Ectodermal cell (in vitro differentiated cells): ENCODE data around the gene PARN.
"Not testable (repeated sequence)": the region's sequence is repeated elsewhere in the genome, so short reads cannot be mapped to it uniquely, and the experiment has no call there.

ENCODE experiments used
- H3K27ac ChIP-seq: 2 replicates; pipeline ENCODE4 v1.7.0; 2013; ENCODE audit warnings: mild to moderate bottlenecking, low read depth, low read length; ENCODE audit not compliant: insufficient read depth, poor library complexity, severe bottlenecking
- H3K27me3 ChIP-seq: 2 replicates; pipeline ENCODE4 v1.7.0; 2013; ENCODE audit warnings: mild to moderate bottlenecking, low read length; ENCODE audit not compliant: insufficient read depth, control insufficient read depth, poor library complexity, severe bottlenecking
- H3K36me3 ChIP-seq: one replicate; pipeline ENCODE4 v1.7.0; 2013; ENCODE audit warnings: low read length; ENCODE audit not compliant: control insufficient read depth, insufficient read depth
- H3K4me1 ChIP-seq: one replicate; pipeline ENCODE4 v1.7.0; 2013; ENCODE audit warnings: low read length; ENCODE audit not compliant: control insufficient read depth, insufficient read depth
- H3K4me3 ChIP-seq: 2 replicates; pipeline ENCODE4 v1.7.0; 2013; ENCODE audit warnings: low read depth, low read length, control low read depth; ENCODE audit not compliant: insufficient read depth
- H3K9me3 ChIP-seq: 2 replicates; pipeline ENCODE4 v1.7.0; 2013; ENCODE audit warnings: mild to moderate bottlenecking, low read length, moderate library complexity; ENCODE audit not compliant: control insufficient read depth
- WGBS, 2 experiments: methylation state at CpG; one replicate each; pipeline ENCODE4 v1.1.7; 2013; ENCODE audit warnings: missing lambda C conversion rate in 2 of 2; 5-methylcytosine and 5-hydroxymethylcytosine counted together

PARN gene

GRCh38 chr16:14407786-14408399 lies 222.2 kb downstream of the PARN start:
- no peaks in the 10 kb centered on the region for H3K4me1 ChIP-seq
- H3K9me3 ChIP-seq, result no peaks in the 10 kb centered on the region
- H3K27me3 ChIP-seq, result no peaks in the 10 kb centered on the region
- no peak overlapping the region for H3K27ac ChIP-seq
- WGBS, 2 experiments, result 89 to 91% methylated on average over 2 of the region's 2 CpGs
- no peaks in the 10 kb centered on the region for H3K36me3 ChIP-seq
- no peak overlapping the region for H3K4me3 ChIP-seq

- Histone ChIP-seq H3K9me3 (no peaks in the 10 kb centered on the region), H3K4me3 (no peak overlapping the region), H3K4me1 (no peaks in the 10 kb centered on the region), H3K27ac (no peak overlapping the region), H3K27me3 (no peaks in the 10 kb centered on the region), H3K36me3 (no peaks in the 10 kb centered on the region)
- WGBS, 2 experiments, result 80 to 83% methylated on average over 43 of the region's 43 CpGs
These were observed 224.2 kb downstream of the PARN start for GRCh38 chr16:14405611-14406537.

GRCh38 chr16:14403001-14403389 lies 227.1 kb downstream of the PARN start:
- not testable (repeated sequence) for H3K36me3 ChIP-seq, H3K27me3 ChIP-seq, H3K27ac ChIP-seq, H3K4me3 ChIP-seq, H3K9me3 ChIP-seq, H3K4me1 ChIP-seq
- 86 to 90% methylated on average over 8 of the region's 8 CpGs for WGBS, 2 experiments

GRCh38 chr16:14402114-14403000 lies 227.7 kb downstream of the PARN start:
- H3K27me3 ChIP-seq, H3K4me1 ChIP-seq, H3K27ac ChIP-seq, H3K9me3 ChIP-seq, H3K4me3 ChIP-seq, H3K36me3 ChIP-seq: not testable (repeated sequence)
- 91 to 92% methylated on average over 15 of the region's 15 CpGs for WGBS, 2 experiments

GRCh38 chr16:14401711-14402061 lies 228.4 kb downstream of the PARN start:
- H3K4me3 ChIP-seq, H3K4me1 ChIP-seq, H3K27me3 ChIP-seq, H3K9me3 ChIP-seq, H3K27ac ChIP-seq, H3K36me3 ChIP-seq: not testable (repeated sequence)
- WGBS, 2 experiments, result 83% methylated on average over 7 of the region's 8 CpGs

GRCh38 chr16:14400978-14401710 lies 228.9 kb downstream of the PARN start:
- 89% methylated on average over 12 of the region's 12 CpGs for WGBS, 2 experiments
- not testable (repeated sequence) for H3K4me3 ChIP-seq, H3K9me3 ChIP-seq, H3K27me3 ChIP-seq, H3K27ac ChIP-seq, H3K36me3 ChIP-seq, H3K4me1 ChIP-seq

GRCh38 chr16:14400285-14400977 lies 229.6 kb downstream of the PARN start:
- 93 to 95% methylated on average over 23 of the region's 23 CpGs for WGBS, 2 experiments
- no peaks in the 10 kb centered on the region for H3K9me3 ChIP-seq
- H3K4me1 ChIP-seq, result no peaks in the 10 kb centered on the region
- H3K4me3 ChIP-seq, result no peak overlapping the region
- H3K27me3 ChIP-seq, result no peaks in the 10 kb centered on the region
- no peak overlapping the region for H3K27ac ChIP-seq
- H3K36me3 ChIP-seq, result no peaks in the 10 kb centered on the region

GRCh38 chr16:14399378-14400284 lies 230.4 kb downstream of the PARN start:
- H3K4me3 ChIP-seq, result no peak overlapping the region
- H3K27me3 ChIP-seq, result no peaks in the 10 kb centered on the region
- H3K36me3 ChIP-seq, result no peaks in the 10 kb centered on the region
- H3K27ac ChIP-seq, result peak overlapping the region; percentile 2
- H3K9me3 ChIP-seq, result no peaks in the 10 kb centered on the region
- 87 to 88% methylated on average over 25 of the region's 25 CpGs for WGBS, 2 experiments
- H3K4me1 ChIP-seq, result no peaks in the 10 kb centered on the region
